Type B pancreatic cell (in vitro differentiated cells): ENCODE measurements around the gene OSBPL3. TPM values are rescaled to one million over a fixed set of nuclear protein-coding genes. Genes with fewer than 3 reads are reported as not detected.

Experiments used
- DNase-seq: peaks from one replicate; pipeline ENCODE4 v3.0.0; 2021; ENCODE audit warnings: mixed read lengths; ENCODE audit not compliant: unreplicated experiment; ENCODE audit errors: extremely low spot score
- H3K27ac Mint-ChIP-seq: 2 replicates; pipeline ENCODE4 v1.8.0; 2021; ENCODE audit warnings: mild to moderate bottlenecking, mixed read lengths
- H3K27me3 Mint-ChIP-seq: 2 replicates; pipeline ENCODE4 v1.8.0; 2021; ENCODE audit warnings: mixed read lengths
- H3K36me3 Mint-ChIP-seq: 2 replicates; pipeline ENCODE4 v1.8.0; 2021; ENCODE audit warnings: mixed read lengths
- H3K4me1 Mint-ChIP-seq: one replicate; pipeline ENCODE4 v1.8.0; 2021; ENCODE audit warnings: mixed read lengths; ENCODE audit not compliant: unreplicated experiment
- H3K4me3 Mint-ChIP-seq: 2 replicates; pipeline ENCODE4 v1.8.0; 2021; ENCODE audit warnings: mild to moderate bottlenecking, mixed read lengths
- H3K9me3 Mint-ChIP-seq: 2 replicates; pipeline ENCODE4 v1.8.0; 2021; ENCODE audit warnings: mixed read lengths
- total RNA-seq: library from RNA; stranded (reverse); gene quantifications from 2 replicates; pipeline ENCODE4 v1.2.1, GENCODE V29; 2021; ENCODE audit warnings: low replicate concordance
- TF ChIP-seq, protein P1 (sequence below): fragments of 200-600 bp; sonication (generic); conservative IDR thresholded peaks from 2 replicates; pipeline ENCODE4 v1.5.0; 2021; ENCODE audit warnings: antibody characterized with exemption, mild to moderate bottlenecking

OSBPL3 gene
- total RNA-seq, 1 donor from 2014 or later = 18.3 TPM

DNA sequence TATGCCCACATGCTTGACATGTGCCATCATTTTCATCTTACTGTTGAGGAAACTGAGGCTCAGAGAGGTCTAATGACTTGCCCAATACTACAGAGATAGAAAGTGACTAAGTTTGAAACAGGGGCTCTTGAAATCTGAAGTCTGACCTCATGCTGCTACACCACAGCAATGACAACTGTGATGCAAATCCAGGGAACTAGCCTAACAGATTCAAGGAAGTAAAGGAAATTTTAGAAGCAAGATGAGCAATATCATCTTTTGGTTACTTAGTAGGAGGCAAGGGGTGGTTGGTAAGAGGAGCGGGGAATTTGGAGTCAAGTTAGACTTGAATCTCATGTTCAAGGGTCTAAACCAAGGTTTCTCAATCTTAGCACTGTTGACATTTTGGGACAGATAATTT is 26.3 kb upstream of the OSBPL3 start:
- Mint-ChIP-seq H3K4me3 (no peak overlapping the region), H3K27me3 (no peaks in the 10 kb centered on the region), H3K27ac (no peak overlapping the region), H3K36me3 (no peaks in the 10 kb centered on the region), H3K9me3 (no peaks in the 10 kb centered on the region), H3K4me1 (no peaks in the 10 kb centered on the region)
- no peak for DNase-seq
- TF ChIP-seq, protein P1, sequence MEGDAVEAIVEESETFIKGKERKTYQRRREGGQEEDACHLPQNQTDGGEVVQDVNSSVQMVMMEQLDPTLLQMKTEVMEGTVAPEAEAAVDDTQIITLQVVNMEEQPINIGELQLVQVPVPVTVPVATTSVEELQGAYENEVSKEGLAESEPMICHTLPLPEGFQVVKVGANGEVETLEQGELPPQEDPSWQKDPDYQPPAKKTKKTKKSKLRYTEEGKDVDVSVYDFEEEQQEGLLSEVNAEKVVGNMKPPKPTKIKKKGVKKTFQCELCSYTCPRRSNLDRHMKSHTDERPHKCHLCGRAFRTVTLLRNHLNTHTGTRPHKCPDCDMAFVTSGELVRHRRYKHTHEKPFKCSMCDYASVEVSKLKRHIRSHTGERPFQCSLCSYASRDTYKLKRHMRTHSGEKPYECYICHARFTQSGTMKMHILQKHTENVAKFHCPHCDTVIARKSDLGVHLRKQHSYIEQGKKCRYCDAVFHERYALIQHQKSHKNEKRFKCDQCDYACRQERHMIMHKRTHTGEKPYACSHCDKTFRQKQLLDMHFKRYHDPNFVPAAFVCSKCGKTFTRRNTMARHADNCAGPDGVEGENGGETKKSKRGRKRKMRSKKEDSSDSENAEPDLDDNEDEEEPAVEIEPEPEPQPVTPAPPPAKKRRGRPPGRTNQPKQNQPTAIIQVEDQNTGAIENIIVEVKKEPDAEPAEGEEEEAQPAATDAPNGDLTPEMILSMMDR = no peak

DNA sequence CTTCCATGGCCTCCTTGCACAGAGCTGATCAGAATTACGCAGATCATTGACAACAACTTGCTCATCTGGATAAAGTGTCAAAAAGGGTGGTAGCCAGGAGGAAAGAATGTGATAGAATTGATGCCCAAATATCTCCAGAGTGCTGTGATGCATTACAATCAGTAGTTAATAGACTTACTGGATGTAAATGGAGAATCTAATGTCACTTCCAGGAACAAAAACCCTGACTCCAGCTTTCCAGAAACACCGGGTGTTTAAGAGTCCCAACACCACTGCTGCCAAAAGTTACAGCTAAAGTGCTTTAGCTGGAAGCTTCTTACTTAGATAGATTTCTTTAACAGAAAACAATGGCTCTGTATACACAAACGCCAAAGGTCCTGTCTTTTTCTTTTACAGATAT is 25.7 kb upstream of the OSBPL3 start:
- Mint-ChIP-seq H3K36me3 (no peaks in the 10 kb centered on the region), H3K4me1 (no peaks in the 10 kb centered on the region), H3K27me3 (no peaks in the 10 kb centered on the region), H3K4me3 (no peak overlapping the region), H3K9me3 (peaks cover 4% of the 10 kb centered on the region), H3K27ac (no peak overlapping the region)
- no peak for DNase-seq
- TF ChIP-seq, protein P1 = no peak

DNA sequence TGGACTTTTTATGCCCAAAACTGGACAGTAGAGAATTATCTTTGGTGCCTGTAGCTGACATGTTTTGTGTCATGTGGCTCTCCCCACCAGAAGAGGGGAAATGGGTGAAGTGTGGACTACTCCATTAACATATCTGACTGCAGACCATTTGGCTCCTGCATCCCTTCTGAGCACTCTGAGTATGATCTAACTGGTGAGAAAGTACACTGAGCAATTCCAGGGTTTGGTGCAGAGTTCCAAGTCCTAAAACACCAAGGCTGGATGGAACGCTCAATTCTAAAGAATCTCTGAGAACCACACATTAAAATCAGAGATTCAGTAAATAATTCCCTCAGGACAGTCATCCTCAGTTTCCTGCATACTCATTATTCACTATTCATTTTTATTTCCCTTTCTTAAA is 22.8 kb upstream of the OSBPL3 start:
- Mint-ChIP-seq H3K27me3 (peaks cover 7% of the 10 kb centered on the region), H3K27ac (no peak overlapping the region), H3K36me3 (no peaks in the 10 kb centered on the region), H3K4me1 (no peaks in the 10 kb centered on the region), H3K4me3 (no peak overlapping the region), H3K9me3 (peaks cover 16% of the 10 kb centered on the region)
- TF ChIP-seq, protein P1 = no peak
- DNase-seq = no peak

DNA sequence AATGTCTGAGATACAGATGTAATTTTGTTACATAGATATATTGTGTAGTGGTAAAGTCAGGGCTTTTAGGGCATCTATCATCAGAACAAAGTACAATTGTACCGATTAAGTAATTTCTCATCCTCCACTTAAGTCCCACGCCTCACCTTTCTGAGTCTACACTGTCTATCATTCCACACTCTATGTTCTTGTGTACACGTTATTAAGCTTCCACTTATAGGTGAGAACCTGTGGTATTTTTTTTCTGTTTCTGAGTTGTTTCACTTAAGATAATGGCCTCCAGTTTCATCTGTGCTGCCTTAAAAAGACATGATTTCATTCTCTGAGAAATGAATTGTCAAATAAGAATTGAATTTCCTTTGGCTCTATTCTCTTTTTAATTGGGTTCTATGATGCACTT is 15.5 kb upstream of the OSBPL3 start:
- no peak for DNase-seq
- Mint-ChIP-seq H3K27ac (no peak overlapping the region), H3K9me3 (peaks cover 10% of the 10 kb centered on the region), H3K4me3 (no peak overlapping the region), H3K36me3 (no peaks in the 10 kb centered on the region), H3K4me1 (no peaks in the 10 kb centered on the region), H3K27me3 (peaks cover 15% of the 10 kb centered on the region)
- TF ChIP-seq, protein P1 = no peak

DNA sequence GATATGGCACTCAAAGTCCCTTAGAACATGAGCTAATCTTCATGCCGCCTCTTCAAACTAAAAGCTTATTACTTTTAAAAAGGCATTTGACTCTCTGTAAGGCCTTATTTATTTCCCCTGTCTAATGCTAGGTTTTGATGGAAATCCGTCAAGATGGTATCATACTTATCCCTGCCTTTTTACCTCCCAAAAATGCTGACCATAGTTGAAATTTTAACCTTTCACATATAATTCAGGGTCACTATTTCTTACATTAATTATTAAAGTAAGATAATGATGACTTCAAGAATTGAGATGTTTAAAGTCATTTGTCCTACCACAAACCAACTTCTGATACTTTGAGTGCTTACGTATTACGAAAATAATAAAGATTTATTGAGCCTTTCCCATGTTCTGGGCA is 12.3 kb upstream of the OSBPL3 start:
- Mint-ChIP-seq H3K36me3 (no peaks in the 10 kb centered on the region), H3K9me3 (no peaks in the 10 kb centered on the region), H3K4me1 (no peaks in the 10 kb centered on the region), H3K27ac (no peak overlapping the region), H3K27me3 (peaks cover 14% of the 10 kb centered on the region), H3K4me3 (no peak overlapping the region)
- DNase-seq = no peak
- TF ChIP-seq, protein P1 = no peak

DNA sequence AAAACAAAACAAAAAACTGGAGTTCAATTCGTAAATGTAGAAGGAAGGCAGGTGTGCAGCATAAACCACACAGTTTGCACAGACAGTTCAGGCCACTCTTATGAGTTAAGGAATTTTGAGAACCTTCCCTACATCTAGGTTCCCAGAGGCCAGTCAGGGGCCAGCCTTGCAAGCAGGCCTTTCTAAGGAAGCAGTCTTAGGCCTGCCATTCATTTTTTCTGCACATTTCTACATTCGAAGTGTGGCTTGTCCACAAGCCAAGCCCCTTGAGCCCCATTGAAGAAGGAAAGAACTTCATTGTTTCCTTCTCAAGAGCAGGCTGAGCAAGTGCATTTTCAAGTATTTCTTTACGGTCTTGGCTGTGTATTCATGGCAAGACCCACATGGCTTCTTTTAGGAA is 11.4 kb upstream of the OSBPL3 start:
- Mint-ChIP-seq H3K4me3 (no peak overlapping the region), H3K4me1 (no peaks in the 10 kb centered on the region), H3K9me3 (no peaks in the 10 kb centered on the region), H3K36me3 (no peaks in the 10 kb centered on the region), H3K27me3 (peaks cover 18% of the 10 kb centered on the region), H3K27ac (no peak overlapping the region)
- DNase-seq = no peak
- TF ChIP-seq, protein P1 = no peak
